KMS-11 (cell line): ENCODE results near the gene STOML3.
"Not testable (repeated sequence)": the region's sequence is repeated elsewhere in the genome, so short reads cannot be mapped to it uniquely, and the experiment has no call there.

Experiments used
- H2AFZ ChIP-seq: fragments of 200-600 bp; sonication (generic); 2 replicates; pipeline ENCODE4 v1.6.1; 2016; ENCODE audit warnings: antibody characterized with exemption, mixed run types, low read depth
- H3K27ac ChIP-seq: fragments of 200-600 bp; sonication (generic); 2 replicates; pipeline ENCODE4 v1.6.1; 2016; ENCODE audit warnings: mild to moderate bottlenecking, mixed run types
- H3K27me3 ChIP-seq: fragments of 200-600 bp; sonication (generic); 2 replicates; pipeline ENCODE4 v1.6.1; 2017; ENCODE audit warnings: mild to moderate bottlenecking, low read depth, mixed run types, moderate library complexity; ENCODE audit not compliant: insufficient read depth
- H3K36me3 ChIP-seq: fragments of 200-600 bp; sonication (generic); 2 replicates; pipeline ENCODE4 v1.6.1; 2017; ENCODE audit warnings: mild to moderate bottlenecking, mixed run types; ENCODE audit not compliant: insufficient read depth
- H3K4me1 ChIP-seq: fragments of 200-600 bp; sonication (generic); 2 replicates; pipeline ENCODE4 v1.6.1; 2016; ENCODE audit warnings: mild to moderate bottlenecking, low read depth, mixed run types; ENCODE audit not compliant: poor library complexity, severe bottlenecking
- H3K4me2 ChIP-seq: fragments of 200-600 bp; sonication (generic); 2 replicates; pipeline ENCODE4 v1.7.0; 2016; ENCODE audit warnings: mild to moderate bottlenecking, mixed run types
- H3K4me3 ChIP-seq: fragments of 200-600 bp; sonication (generic); IDR thresholded peaks from 2 replicates; pipeline ENCODE4 v1.6.1; 2017; ENCODE audit warnings: low read depth, low read length, mixed read lengths; ENCODE audit not compliant: insufficient read depth
- H3K79me2 ChIP-seq: fragments of 200-600 bp; sonication (generic); 2 replicates; pipeline ENCODE4 v1.6.1; 2016; ENCODE audit warnings: low read depth, mixed run types; ENCODE audit not compliant: insufficient read depth
- H3K9ac ChIP-seq: fragments of 200-600 bp; sonication (generic); 2 replicates; pipeline ENCODE4 v1.6.1; 2016; ENCODE audit warnings: mild to moderate bottlenecking, mixed run types
- H4K20me1 ChIP-seq: fragments of 200-600 bp; sonication (generic); 2 replicates; pipeline ENCODE4 v1.6.1; 2016; ENCODE audit warnings: mild to moderate bottlenecking, mixed run types; ENCODE audit not compliant: insufficient read depth
- CTCF ChIP-seq: fragments of 200-600 bp; sonication (generic); conservative IDR thresholded peaks from 2 replicates; pipeline ENCODE4 v1.6.1; 2017; ENCODE audit warnings: low read depth, mild to moderate bottlenecking, antibody characterized with exemption, low read length, moderate library complexity, mixed read lengths

The STOML3 gene

GRCh38 chr13:39013462-39013861, 22.8 kb upstream of the STOML3 start:
- Histone ChIP-seq H2AFZ (no peak overlapping the region), H3K79me2 (no peaks in the 10 kb centered on the region), H3K4me1 (peaks cover 30% of the 10 kb centered on the region), H3K4me2 (no peak overlapping the region), H3K9ac (no peak overlapping the region), H3K36me3 (no peaks in the 10 kb centered on the region), H4K20me1 (no peaks in the 10 kb centered on the region), H3K27me3 (no peaks in the 10 kb centered on the region), H3K27ac (no peak overlapping the region), H3K4me3 (no peak overlapping the region)
- no peak for TF ChIP-seq CTCF

- no peak overlapping the region for H3K4me2 ChIP-seq
- H4K20me1 ChIP-seq = no peaks in the 10 kb centered on the region
- no peak overlapping the region for H3K27ac ChIP-seq
- no peaks in the 10 kb centered on the region for H3K79me2 ChIP-seq
- H3K27me3 ChIP-seq = no peaks in the 10 kb centered on the region
- H2AFZ ChIP-seq = no peak overlapping the region
- TF ChIP-seq CTCF = no peak
- no peak overlapping the region for H3K4me3 ChIP-seq
- no peak overlapping the region for H3K9ac ChIP-seq
- H3K4me1 ChIP-seq = peaks cover 21% of the 10 kb centered on the region
- H3K36me3 ChIP-seq = no peaks in the 10 kb centered on the region
These were observed 22.0 kb upstream of the STOML3 start for GRCh38 chr13:39012608-39013007.

- not testable (repeated sequence) for H4K20me1 ChIP-seq, H3K9ac ChIP-seq, H3K79me2 ChIP-seq, H3K4me2 ChIP-seq, H3K4me1 ChIP-seq, H3K27me3 ChIP-seq, H3K27ac ChIP-seq, H3K36me3 ChIP-seq, H3K4me3 ChIP-seq, H2AFZ ChIP-seq
These were observed 15.9 kb upstream of the STOML3 start for GRCh38 chr13:39006371-39007111.

- Histone ChIP-seq H2AFZ (no peak overlapping the region), H3K4me2 (no peak overlapping the region), H4K20me1 (no peaks in the 10 kb centered on the region), H3K27ac (no peak overlapping the region), H3K36me3 (no peaks in the 10 kb centered on the region), H3K4me1 (no peaks in the 10 kb centered on the region), H3K79me2 (no peaks in the 10 kb centered on the region), H3K4me3 (no peak overlapping the region), H3K9ac (no peak overlapping the region), H3K27me3 (no peaks in the 10 kb centered on the region)
- TF ChIP-seq CTCF = no peak
These were observed 8.1 kb upstream of the STOML3 start for GRCh38 chr13:38998739-38999138.

- Histone ChIP-seq H3K4me1 (no peaks in the 10 kb centered on the region), H3K4me2 (no peak overlapping the region), H3K36me3 (no peaks in the 10 kb centered on the region), H3K27ac (no peak overlapping the region), H3K4me3 (no peak overlapping the region), H2AFZ (no peak overlapping the region), H3K79me2 (no peaks in the 10 kb centered on the region), H3K27me3 (no peaks in the 10 kb centered on the region), H4K20me1 (no peaks in the 10 kb centered on the region), H3K9ac (no peak overlapping the region)
- no peak for TF ChIP-seq CTCF
These were observed 2.8 kb upstream of the STOML3 start for GRCh38 chr13:38993381-38993780.
